Hepatocyte (in vitro differentiated cells): ENCODE data around the gene ADAMTS12.

ENCODE experiments used
- CTCF ChIP-seq: fragments of 200-600 bp; sonication (generic); IDR thresholded peaks from 2 replicates; pipeline ENCODE4 v1.5.1; 2016; ENCODE audit warnings: antibody characterized with exemption, mild to moderate bottlenecking; ENCODE audit not compliant: poor library complexity
- EZH2 ChIP-seq: fragments of 200-600 bp; sonication (generic); IDR thresholded peaks from 2 replicates; pipeline ENCODE4 v1.6.1; 2016; ENCODE audit warnings: antibody characterized with exemption, mild to moderate bottlenecking, borderline replicate concordance
- EZH2phosphoT487 ChIP-seq: fragments of 200-600 bp; sonication (generic); IDR thresholded peaks from one replicate; pipeline ENCODE4 v1.6.1; 2018; ENCODE audit warnings: antibody characterized with exemption, mild to moderate bottlenecking, low read depth, moderate library complexity; ENCODE audit not compliant: unreplicated experiment, severe bottlenecking

GRCh38 chr5:33737697-33738096, 154.1 kb downstream of the ADAMTS12 start:
- TF ChIP-seq CTCF = no peak
- no peak for TF ChIP-seq EZH2
- TF ChIP-seq EZH2phosphoT487 = no peak
